Activated T-cell treated with anti-CD3 and anti-CD28 coated beads, Interleukin-2, amount 50 U/mL, for 1 hour (primary cell): Measurements from ENCODE around the gene GFER.

ENCODE experiments used
- DNase-seq: peaks from one replicate; pipeline ENCODE4 v3.0.0-alpha.2; 2020

The GFER gene

GRCh38 chr16:1975432-1976215 is 8.4 kb upstream of the GFER start:
- no peak for DNase-seq

GRCh38 chr16:1976216-1976520 is 7.8 kb upstream of the GFER start:
- DNase-seq: no peak

- DNase-seq: no peak
Measured at GRCh38 chr16:1976951-1977874, 6.8 kb upstream of the GFER start.

GRCh38 chr16:1977875-1978268 is 6.1 kb upstream of the GFER start:
- DNase-seq: no peak

- no peak for DNase-seq
Measured at GRCh38 chr16:1978476-1979120, 5.4 kb upstream of the GFER start.

- peak; percentile 53 for DNase-seq
Measured at GRCh38 chr16:1979271-1980029, 4.5 kb upstream of the GFER start.

- no peak for DNase-seq
Measured at GRCh38 chr16:1980030-1980769, 3.8 kb upstream of the GFER start.

GRCh38 chr16:1980770-1981087 is 3.3 kb upstream of the GFER start:
- DNase-seq: no peak

GRCh38 chr16:1981398-1981836 is 2.6 kb upstream of the GFER start, which contains the start of gene NOXO1:
TSS of gene NOXO1 (minus strand) at chr16:1981469. CDS start at chr16:1981179, 290 bp downstream.
- no peak for DNase-seq

GRCh38 chr16:1982013-1982433 is 2.0 kb upstream of the GFER start:
- no peak for DNase-seq

GRCh38 chr16:1982991-1983543 is 926 bp upstream of the GFER start:
- DNase-seq: no peak

GRCh38 chr16:1984347-1985225 is 593 bp downstream of the GFER start:
- DNase-seq: no peak

- DNase-seq: no peak
Measured at GRCh38 chr16:1985466-1986150, 1.6 kb downstream of the GFER start.

- DNase-seq: no peak
Measured at GRCh38 chr16:1987198-1987597, 3.2 kb downstream of the GFER start.

- no peak for DNase-seq
Measured at GRCh38 chr16:1989209-1990100, 5.5 kb downstream of the GFER start, which contains the start of gene SYNGR3. TSS of gene SYNGR3 (plus strand) at chr16:1989970. CDS start at chr16:1990103, 133 bp downstream.

- DNase-seq: no peak
Measured at GRCh38 chr16:1990101-1990350, 6.0 kb downstream of the GFER start.

GRCh38 chr16:1990351-1991134 is 6.5 kb downstream of the GFER start:
- DNase-seq: peak; percentile 57

- DNase-seq: peak; percentile 62
Measured at GRCh38 chr16:1991135-1991551, 7.2 kb downstream of the GFER start.
